ENCODE measurements around the gene RCAN1.

RCAN1 gene

GRCh38 chr21:34545079-34545884 lies 69.6 kb downstream of the RCAN1 start:
- TF ChIP-seq CTCF (IDR thresholded peaks at IDR 0.05) (no peak), ZFX (IDR thresholded peaks at IDR 0.05; ENCODE audit: borderline replicate concordance) (no peak)
- H3K27ac ChIP-seq: no peak overlapping the region

- TF ChIP-seq CTCF (IDR thresholded peaks at IDR 0.05): peak; percentile 75
- no peak for TF ChIP-seq ZFX (IDR thresholded peaks at IDR 0.05; ENCODE audit: borderline replicate concordance)
- H3K27ac ChIP-seq: no peak overlapping the region
Measured at GRCh38 chr21:34544032-34544496, 70.8 kb downstream of the RCAN1 start.

GRCh38 chr21:34543017-34543416 lies 71.9 kb downstream of the RCAN1 start:
- TF ChIP-seq ZFX (IDR thresholded peaks at IDR 0.05; ENCODE audit: borderline replicate concordance): no peak
- TF ChIP-seq CTCF (IDR thresholded peaks at IDR 0.05): no peak
- H3K27ac ChIP-seq: no peak overlapping the region

GRCh38 chr21:34540206-34540605 lies 74.7 kb downstream of the RCAN1 start:
- H3K27ac ChIP-seq: no peak overlapping the region
- TF ChIP-seq CTCF (IDR thresholded peaks at IDR 0.05) (no peak), ZFX (IDR thresholded peaks at IDR 0.05; ENCODE audit: borderline replicate concordance) (no peak)

GRCh38 chr21:34537838-34538237 lies 77.1 kb downstream of the RCAN1 start:
- TF ChIP-seq ZFX (IDR thresholded peaks at IDR 0.05; ENCODE audit: borderline replicate concordance) (no peak), CTCF (IDR thresholded peaks at IDR 0.05) (no peak)
- no peak overlapping the region for H3K27ac ChIP-seq

GRCh38 chr21:34536820-34537219 lies 78.1 kb downstream of the RCAN1 start:
- TF ChIP-seq CTCF (IDR thresholded peaks at IDR 0.05) (no peak), ZFX (IDR thresholded peaks at IDR 0.05; ENCODE audit: borderline replicate concordance) (no peak)
- no peak overlapping the region for H3K27ac ChIP-seq

- no peak for TF ChIP-seq ZFX (IDR thresholded peaks at IDR 0.05; ENCODE audit: borderline replicate concordance)
- TF ChIP-seq CTCF (IDR thresholded peaks at IDR 0.05): no peak
- H3K27ac ChIP-seq: no peak overlapping the region
Measured at GRCh38 chr21:34536311-34536710, 78.6 kb downstream of the RCAN1 start.
